Mesodermal cell (in vitro differentiated cells): ENCODE data around the gene CLMP.

Experiments
- H3K27ac ChIP-seq: 2 replicates; pipeline ENCODE4 v1.7.0; 2013; ENCODE audit warnings: mild to moderate bottlenecking, low read depth, low read length, moderate library complexity; ENCODE audit not compliant: severe bottlenecking
- H3K36me3 ChIP-seq: 2 replicates; pipeline ENCODE4 v1.7.1; 2013; ENCODE audit warnings: mild to moderate bottlenecking, low read length, moderate library complexity; ENCODE audit not compliant: control insufficient read depth, insufficient read depth
- H3K4me1 ChIP-seq: one replicate; pipeline ENCODE4 v1.7.1; 2013; ENCODE audit warnings: mild to moderate bottlenecking, low read length; ENCODE audit not compliant: insufficient read depth, control insufficient read depth, poor library complexity, severe bottlenecking
- H3K4me3 ChIP-seq: 2 replicates; pipeline ENCODE4 v1.7.0; 2013; ENCODE audit warnings: low read length, control low read depth, mild to moderate bottlenecking; ENCODE audit not compliant: insufficient read depth, poor library complexity, severe bottlenecking; ENCODE audit errors: extremely low read depth
- H3K9me3 ChIP-seq: 2 replicates; pipeline ENCODE4 v1.7.1; 2013; ENCODE audit warnings: mild to moderate bottlenecking, low read length, moderate library complexity; ENCODE audit not compliant: control insufficient read depth
- WGBS, 2 experiments: methylation state at CpG; one replicate each; pipeline ENCODE4 v1.1.5; 2013; ENCODE audit warnings: missing lambda C conversion rate in 2 of 2; ENCODE audit not compliant: insufficient coverage in 2 of 2; 5-methylcytosine and 5-hydroxymethylcytosine counted together

CLMP gene

DNA sequence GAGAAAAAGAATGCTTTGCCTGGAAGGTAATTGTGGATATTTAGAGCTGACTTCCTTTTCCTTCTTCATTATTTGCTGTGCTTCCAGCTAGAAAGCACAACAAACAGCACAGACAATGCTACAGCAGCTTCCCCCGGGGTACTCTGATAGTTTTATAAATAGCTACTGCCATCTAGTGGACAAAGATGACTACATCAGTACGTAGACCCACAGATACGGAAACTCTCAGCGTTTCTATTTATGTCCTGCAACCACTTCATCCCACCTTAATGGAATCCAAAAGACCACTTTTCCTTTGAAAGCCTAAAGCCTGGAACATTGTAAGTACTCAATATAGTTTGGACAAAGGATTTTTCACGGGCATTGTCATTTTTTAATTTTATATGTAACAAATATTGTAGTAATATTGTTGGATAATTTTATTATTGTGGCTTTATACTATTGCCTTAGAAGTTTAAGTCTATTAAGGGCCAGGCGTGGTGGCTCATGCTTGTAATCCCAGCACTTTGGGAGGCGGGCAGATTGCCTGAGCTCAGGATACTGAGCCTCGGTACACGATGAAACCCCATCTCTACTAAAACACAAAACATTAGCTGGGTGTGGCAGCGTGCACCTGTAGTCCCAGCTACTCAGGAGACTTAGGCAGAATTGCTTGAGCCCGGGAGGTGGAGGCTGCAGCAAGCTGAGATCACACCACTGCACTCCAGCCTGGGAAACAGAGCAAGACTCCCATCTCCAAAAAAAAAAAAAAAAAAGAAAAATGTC, 140.6 kb downstream of the CLMP start:
- Histone ChIP-seq H3K4me1 (peaks cover 12% of the 10 kb centered on the region), H3K4me3 (no peak overlapping the region), H3K27ac (no peak overlapping the region), H3K36me3 (peaks cover 47% of the 10 kb centered on the region), H3K9me3 (no peaks in the 10 kb centered on the region)
- WGBS, 2 experiments = 67 to 80% methylated on average over 2 to 5 of the region's 11 CpGs

- Histone ChIP-seq H3K27ac (no peak overlapping the region), H3K4me1 (peaks cover 3% of the 10 kb centered on the region), H3K36me3 (peaks cover 33% of the 10 kb centered on the region), H3K4me3 (no peak overlapping the region), H3K9me3 (no peaks in the 10 kb centered on the region)
- WGBS, 2 experiments = 82 to 100% methylated on average over 1 to 3 of the region's 5 CpGs
Observed at GRCh38 chr11:123052901-123053721, 141.9 kb downstream of the CLMP start.

- H3K4me3 ChIP-seq = no peak overlapping the region
- WGBS, 2 experiments = no CpG with 5 or more reads among the region's 4 CpGs
- no peaks in the 10 kb centered on the region for H3K9me3 ChIP-seq
Observed at GRCh38 chr11:123051634-123052033, 143.4 kb downstream of the CLMP start.

GRCh38 chr11:123051146-123051545, 143.9 kb downstream of the CLMP start:
- H3K36me3 ChIP-seq = peaks cover 14% of the 10 kb centered on the region
- H3K4me3 ChIP-seq = no peak overlapping the region
- no peak overlapping the region for H3K27ac ChIP-seq
- 76 to 100% methylated on average over 4 to 6 of the region's 9 CpGs for WGBS, 2 experiments
- no peaks in the 10 kb centered on the region for H3K4me1 ChIP-seq
- H3K9me3 ChIP-seq = no peaks in the 10 kb centered on the region

More at GRCh38 chr11:123051634-123052033, 143.4 kb downstream of the CLMP start:
- Histone ChIP-seq H3K27ac (no peak overlapping the region), H3K36me3 (peaks cover 19% of the 10 kb centered on the region), H3K4me1 (no peaks in the 10 kb centered on the region)

DNA sequence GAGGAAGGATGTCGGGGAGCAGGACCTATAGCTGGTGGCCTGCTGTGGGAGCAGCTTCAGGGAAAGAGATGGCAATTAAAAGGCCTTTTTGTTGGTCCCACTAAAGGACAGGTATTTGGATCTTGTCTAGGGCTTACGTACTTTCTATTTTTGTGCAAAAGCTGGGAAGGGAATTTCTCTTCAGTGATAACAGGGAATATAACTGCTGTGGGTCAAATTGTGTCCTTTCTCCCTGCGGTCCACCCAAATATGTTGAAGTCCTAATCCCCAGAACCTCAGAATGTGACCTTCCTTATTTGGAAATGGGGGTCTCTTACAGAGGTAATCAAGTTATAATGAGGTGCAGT, 147.1 kb downstream of the CLMP start:
- 100% methylated on average over 1 to 2 of the region's 3 CpGs for whole genome bisulfite sequencing, 2 experiments
- no peak overlapping the region for H3K4me3 ChIP-seq
- no peaks in the 10 kb centered on the region for H3K4me1 ChIP-seq
- no peaks in the 10 kb centered on the region for H3K9me3 ChIP-seq
- H3K27ac ChIP-seq = no peak overlapping the region
- no peaks in the 10 kb centered on the region for H3K36me3 ChIP-seq

DNA sequence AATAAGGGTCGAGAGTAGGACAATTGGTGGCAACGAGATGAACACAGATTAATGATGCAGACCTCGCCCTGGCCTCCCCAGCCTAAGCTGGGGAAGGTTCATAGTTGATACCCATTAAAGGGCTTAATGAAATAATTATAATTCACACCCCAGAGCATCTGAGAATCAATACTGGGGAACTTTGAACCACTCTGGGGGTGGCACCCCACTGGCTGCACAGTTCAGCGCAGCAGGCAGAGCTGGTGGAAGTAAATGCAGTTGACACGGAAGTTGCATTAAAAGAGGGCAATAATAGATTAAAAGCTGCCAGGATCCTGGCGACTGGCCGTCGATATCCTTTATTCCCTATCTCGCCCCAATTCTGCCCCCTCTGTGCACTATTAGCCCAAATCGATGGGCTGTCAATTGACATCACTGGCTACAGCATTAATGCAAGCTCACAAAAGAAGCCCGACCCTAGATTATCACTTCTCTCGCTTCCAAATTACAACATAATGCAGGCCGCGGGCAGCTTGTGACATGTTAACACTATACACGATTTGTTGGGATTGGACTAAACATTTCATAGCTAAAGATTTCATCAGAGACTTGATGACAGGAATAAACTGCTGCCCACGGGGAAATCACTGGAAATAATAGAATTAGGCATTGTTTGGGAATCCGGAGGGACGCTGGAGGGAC, 147.6 kb downstream of the CLMP start:
- Histone ChIP-seq H3K9me3 (no peaks in the 10 kb centered on the region), H3K4me3 (no peak overlapping the region), H3K27ac (no peak overlapping the region), H3K36me3 (no peaks in the 10 kb centered on the region), H3K4me1 (no peaks in the 10 kb centered on the region)
- WGBS, 2 experiments = 93 to 95% methylated on average over 10 to 11 of the region's 18 CpGs

GRCh38 chr11:123046473-123047259, 148.4 kb downstream of the CLMP start:
- Histone ChIP-seq H3K27ac (no peak overlapping the region), H3K4me3 (no peak overlapping the region), H3K9me3 (no peaks in the 10 kb centered on the region), H3K36me3 (no peaks in the 10 kb centered on the region), H3K4me1 (no peaks in the 10 kb centered on the region)
- 92 to 96% methylated on average over 2 of the region's 5 CpGs for WGBS, 2 experiments

DNA sequence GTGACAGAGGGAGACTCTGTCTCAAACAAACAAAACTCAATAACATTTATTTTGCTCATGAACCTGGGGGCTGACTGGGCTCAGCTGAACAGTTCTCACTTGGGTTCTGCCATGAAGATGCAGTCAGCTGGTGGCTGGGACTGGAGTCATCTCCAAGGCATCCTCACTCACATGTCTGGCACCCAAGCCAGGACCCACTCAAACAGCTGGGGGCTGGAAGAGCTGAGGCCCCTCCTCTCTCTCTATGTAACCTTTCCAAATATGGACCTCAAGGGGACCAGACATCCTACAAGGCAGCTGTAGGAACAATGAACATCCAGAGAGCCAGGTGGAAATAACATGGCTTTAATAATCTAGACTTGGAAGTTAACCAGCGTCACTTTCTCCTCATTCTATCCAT, 149.9 kb downstream of the CLMP start:
- Histone ChIP-seq H3K9me3 (no peaks in the 10 kb centered on the region), H3K27ac (no peak overlapping the region), H3K36me3 (no peaks in the 10 kb centered on the region), H3K4me1 (no peaks in the 10 kb centered on the region), H3K4me3 (no peak overlapping the region)
- 100% methylated on average over 1 of the region's 1 CpG; no CpG with 5 or more reads in 1 of the 2 experiments for WGBS, 2 experiments

GRCh38 chr11:123041185-123041584, 153.9 kb downstream of the CLMP start:
- no peaks in the 10 kb centered on the region for H3K9me3 ChIP-seq
- H3K4me1 ChIP-seq = no peaks in the 10 kb centered on the region
- H3K4me3 ChIP-seq = no peak overlapping the region
- no peak overlapping the region for H3K27ac ChIP-seq
- no peaks in the 10 kb centered on the region for H3K36me3 ChIP-seq
- WGBS, 2 experiments = 92% methylated on average over 6 of the region's 10 CpGs; no CpG with 5 or more reads in 1 of the 2 experiments

DNA sequence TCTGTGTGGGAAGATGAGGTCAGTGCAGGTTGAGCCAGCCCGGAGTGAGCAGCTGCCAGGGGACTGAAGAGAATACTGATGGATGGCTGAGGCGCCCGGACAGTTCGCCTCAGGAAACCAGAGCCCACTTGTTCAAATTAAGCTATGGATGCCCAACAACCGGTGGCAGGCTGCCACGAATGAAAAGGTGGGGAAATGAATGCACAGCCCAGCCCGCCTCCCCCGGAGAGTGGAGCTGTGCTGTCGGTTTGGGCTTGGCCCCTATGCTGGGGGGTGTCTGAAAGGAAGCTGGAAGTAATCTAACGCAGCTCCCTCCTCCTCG, 155.0 kb downstream of the CLMP start:
- Histone ChIP-seq H3K4me3 (no peak overlapping the region), H3K4me1 (no peaks in the 10 kb centered on the region), H3K9me3 (no peaks in the 10 kb centered on the region), H3K27ac (no peak overlapping the region), H3K36me3 (no peaks in the 10 kb centered on the region)
- 73 to 75% methylated on average over 10 of the region's 11 CpGs for WGBS, 2 experiments
